MV-4-11 (cell line): Measurements from ENCODE around the gene CTU2.

Experiments
- DNase-seq: peaks from one replicate; lab custom pipeline; 2025; lab: John Stamatoyannopoulos, UW

Gene CTU2

GRCh38 chr16:88681709-88682451 is 24.4 kb upstream of the CTU2 start:
- DNase-seq, result peak; percentile 98

- peak; percentile 34 for DNase-seq
Observed at GRCh38 chr16:88684569-88685155, 21.6 kb upstream of the CTU2 start.

- peak; percentile 76 for DNase-seq
Observed at GRCh38 chr16:88685156-88686061, 20.9 kb upstream of the CTU2 start.

- DNase-seq, result no peak
Observed at GRCh38 chr16:88686062-88686438, 20.3 kb upstream of the CTU2 start.

- DNase-seq, result peak; percentile 72
Observed at GRCh38 chr16:88686439-88687253, 19.7 kb upstream of the CTU2 start, which contains the start of gene SNAI3. Gene SNAI3, minus strand, starts transcription at chr16:88686507. Its CDS starts 101 bp downstream, at chr16:88686406.

GRCh38 chr16:88687254-88687576 is 19.1 kb upstream of the CTU2 start:
- DNase-seq, result no peak

GRCh38 chr16:88687676-88688012 is 18.7 kb upstream of the CTU2 start:
- no peak for DNase-seq

- no peak for DNase-seq
Observed at GRCh38 chr16:88688013-88688778, 18.1 kb upstream of the CTU2 start.

GRCh38 chr16:88690341-88691128 is 15.8 kb upstream of the CTU2 start:
- DNase-seq, result no peak

- DNase-seq, result no peak
Observed at GRCh38 chr16:88691129-88691813, 15.0 kb upstream of the CTU2 start.

- peak; percentile 94 for DNase-seq
Observed at GRCh38 chr16:88691924-88692560, 14.3 kb upstream of the CTU2 start.

- DNase-seq, result no peak
Observed at GRCh38 chr16:88692861-88693260, 13.4 kb upstream of the CTU2 start.

- no peak for DNase-seq
Observed at GRCh38 chr16:88693420-88694177, 12.7 kb upstream of the CTU2 start.

GRCh38 chr16:88694221-88695087 is 11.8 kb upstream of the CTU2 start:
- no peak for DNase-seq

- no peak for DNase-seq
Observed at GRCh38 chr16:88695218-88695617, 11.1 kb upstream of the CTU2 start.

GRCh38 chr16:88695753-88696152 is 10.6 kb upstream of the CTU2 start:
- DNase-seq, result no peak

GRCh38 chr16:88696441-88696840 is 9.9 kb upstream of the CTU2 start:
- DNase-seq, result no peak
